A549 (cell line): ENCODE results near the gene KCNMA1. TPM values are rescaled to one million over a fixed set of nuclear protein-coding genes. Genes with fewer than 3 reads are reported as not detected.

ENCODE experiments used
- ATAC-seq, 2 experiments: fragments of 200-7000 bp in 1 of 2; fragments of >200 bp in 1 of 2; cut with Nextera tagmentation in 1 of 2; cut with Tn5 transposase in 1 of 2; 3 replicates each; pipeline versions ENCODE4 v1.8.0 to v1.9.1; 2018 to 2020; ENCODE audit warnings: mild to moderate bottlenecking in 1 of 2, moderate library complexity in 1 of 2
- CTCF ChIA-PET: fragments of 300-600 bp; sonication (Branson Sonifier 250); formaldehyde crosslinking; extraction: SDS; loops from one replicate; lab custom pipeline; 2021; ENCODE audit warnings: antibody characterized with exemption, inconsistent platforms; lab: Yijun Ruan, JAX
- POLR2A ChIA-PET: fragments of 350-600 bp; formaldehyde crosslinking; extraction: SDS; loops from one replicate; lab custom pipeline; 2021; ENCODE audit warnings: antibody characterized with exemption, inconsistent platforms; lab: Yijun Ruan, JAX
- DNase-seq, 2 experiments: peaks; one replicate each; pipeline versions ENCODE4 v3.0.0 to v3.0.0-alpha.2; 2011 to 2016; ENCODE audit warnings: low read depth in 1 of 2, low spot score in 1 of 2
- FAIRE-seq: peaks from 2 replicates; lab custom pipeline; 2011; peaks lifted over from hg19 to GRCh38; lab: Jason Lieb, UNC
- H3K27ac ChIP-seq, 2 experiments: fragments of >200 bp; sonication (Bioruptor Twin); formaldehyde crosslinking; 3 replicates each; pipeline ENCODE4 v1.5.1; 2016 to 2017
- H3K4me1 ChIP-seq: fragments of >200 bp; sonication (Bioruptor Twin); formaldehyde crosslinking; 3 replicates; pipeline ENCODE4 v1.6.1; 2016
- H3K4me2 ChIP-seq: fragments of >200 bp; sonication (Bioruptor Twin); formaldehyde crosslinking; 3 replicates; pipeline ENCODE4 v1.6.1; 2016
- H3K4me3 ChIP-seq: fragments of >200 bp; sonication (Bioruptor Twin); formaldehyde crosslinking; 3 replicates; pipeline ENCODE4 v1.5.1; 2016
- H3K9me3 ChIP-seq: fragments of >200 bp; sonication (Bioruptor Twin); formaldehyde crosslinking; 3 replicates; pipeline ENCODE4 v1.6.1; 2016
- BCL3 ChIP-seq: fragments of >200 bp; sonication (Bioruptor Twin); formaldehyde crosslinking; IDR thresholded peaks from 3 replicates; pipeline ENCODE4 v1.6.1; 2016
- BHLHE40 ChIP-seq: IDR thresholded peaks from 2 replicates; pipeline ENCODE4 v1.6.1; 2012; ENCODE audit warnings: low read depth, low read length, inconsistent platforms
- CTCF ChIP-seq: fragments of >200 bp; sonication (Bioruptor Twin); formaldehyde crosslinking; IDR thresholded peaks from 3 replicates; pipeline ENCODE4 v1.5.1; 2016
- E2F6 ChIP-seq: IDR thresholded peaks from 2 replicates; pipeline ENCODE4 v1.6.1; 2012; ENCODE audit warnings: low read depth, borderline replicate concordance
- EHMT2 ChIP-seq: fragments of 200-600 bp; sonication (generic); IDR thresholded peaks from 2 replicates; pipeline ENCODE4 v1.6.1; 2016; ENCODE audit warnings: antibody characterized with exemption, low read depth, mild to moderate bottlenecking, moderate library complexity
- ELK1 ChIP-seq: fragments of 150-350 bp; IDR thresholded peaks from 2 replicates; pipeline ENCODE4 v1.6.1; 2014; ENCODE audit warnings: low read depth, mild to moderate bottlenecking, low read length
- EP300 ChIP-seq, 2 experiments: fragments of >200 bp; sonication (Bioruptor Twin); formaldehyde crosslinking; IDR thresholded peaks; 2 replicates in 1 of 2; 3 replicates in 1 of 2; pipeline ENCODE4 v1.6.1; 2016 to 2017
- FOSB ChIP-seq: fragments of 250-450 bp; sonication (Bioruptor Pico); IDR thresholded peaks from 2 replicates; pipeline ENCODE4 v1.5.0; 2020; ENCODE audit warnings: mild to moderate bottlenecking, moderate library complexity
- HEYL ChIP-seq: fragments of 250-450 bp; sonication (Bioruptor Pico); IDR thresholded peaks from 2 replicates; pipeline ENCODE4 v1.8.0; 2021; ENCODE audit warnings: mild to moderate bottlenecking, moderate library complexity
- JUNB ChIP-seq: fragments of >200 bp; sonication (Bioruptor Twin); formaldehyde crosslinking; IDR thresholded peaks from 2 replicates; pipeline ENCODE4 v1.6.1; 2016
- KDM5A ChIP-seq: fragments of 200-600 bp; sonication (generic); IDR thresholded peaks from 2 replicates; pipeline ENCODE4 v1.6.1; 2016; ENCODE audit warnings: antibody characterized with exemption, mild to moderate bottlenecking
- MAFK ChIP-seq: fragments of 450-650 bp; IDR thresholded peaks from 2 replicates; pipeline ENCODE4 v1.6.1; 2014; ENCODE audit not compliant: partially characterized antibody
- MAZ ChIP-seq: fragments of 150-350 bp; IDR thresholded peaks from 2 replicates; pipeline ENCODE4 v1.6.1; 2014; ENCODE audit warnings: antibody characterized with exemption, low read depth, low read length, borderline replicate concordance
- MYC ChIP-seq: IDR thresholded peaks from 2 replicates; pipeline ENCODE4 v1.6.1; 2012; ENCODE audit warnings: mild to moderate bottlenecking, inconsistent platforms, low read length, improper control_type of control experiment, borderline replicate concordance
- PHF8 ChIP-seq: fragments of 200-600 bp; sonication (generic); IDR thresholded peaks from 2 replicates; pipeline ENCODE4 v1.6.1; 2016; ENCODE audit warnings: low read depth, mild to moderate bottlenecking, antibody characterized with exemption, moderate library complexity, borderline replicate concordance
- POLR2A ChIP-seq: IDR thresholded peaks from 2 replicates; pipeline ENCODE4 v1.6.1; 2012; ENCODE audit warnings: mild to moderate bottlenecking, low read length
- POLR2AphosphoS2 ChIP-seq: conservative IDR thresholded peaks from 2 replicates; pipeline ENCODE4 v1.6.1; 2012; ENCODE audit warnings: low read length, improper control_type of control experiment, inconsistent platforms
- RARB ChIP-seq: fragments of 250-450 bp; sonication (Bioruptor Pico); IDR thresholded peaks from 2 replicates; pipeline ENCODE4 v1.8.0; 2021; ENCODE audit warnings: mild to moderate bottlenecking, moderate library complexity
- TP53 ChIP-seq: fragments of 250-450 bp; sonication (Bioruptor Pico); IDR thresholded peaks from 2 replicates; pipeline ENCODE4 v1.5.0; 2021; ENCODE audit warnings: mild to moderate bottlenecking, moderate library complexity
- ZC3H11A ChIP-seq: fragments of 450-650 bp; IDR thresholded peaks from 2 replicates; pipeline ENCODE4 v1.6.1; 2014; ENCODE audit warnings: antibody characterized with exemption, mild to moderate bottlenecking
- WGBS: methylation state at CpG from one replicate; pipeline ENCODE4 v1.1.6; 2017; ENCODE audit errors: missing lambda C conversion rate; 5-methylcytosine and 5-hydroxymethylcytosine counted together
- polyA plus RNA-seq, 4 experiments: library from polyadenylated mRNA; depleted of rRNA in 3 of 4; stranded (reverse); fragments of >200 nt; fragmentation: RNase III in 1 of 4; extraction: RNeasy Plus Mini Kit Qiagen cat#74134 plus additional on column Dnase treatment in 1 of 4; gene quantifications; 2 replicates in 3 of 4; 3 replicates in 1 of 4; pipeline ENCODE4 v1.2.3, GENCODE V29; 2011 to 2017

Gene KCNMA1
- polyA plus RNA-seq, 2 of the 4 experiments (the other 2 are of a cell fraction) = 14.9 to 30.6 TPM

GRCh38 chr10:77649333-77650331 lies 12.0 kb upstream of the KCNMA1 start:
- 68% methylated on average over 7 of the region's 8 CpGs for WGBS
- POLR2A ChIA-PET = no interaction called here
- CTCF ChIA-PET = interaction anchor here (0.7 to 27.7 kb wide), 4 partner anchors 8 to 480 kb away, joined by 3 to 627 read pairs (median 4); no protein-coding TSS in a partner anchor
- TF ChIP-seq MYC (no peak), POLR2AphosphoS2 (no peak), ZC3H11A (no peak), EP300 (IDR thresholded peaks at IDR 0.05) (no peak), BHLHE40 (no peak)
- ATAC-seq (no peak), FAIRE-seq (no peak), DNase-seq (no peak)
- no peaks in the 10 kb centered on the region for H3K4me1 ChIP-seq
- no peak overlapping the region for H3K27ac ChIP-seq
- no peak overlapping the region for H3K4me2 ChIP-seq
- H3K9me3 ChIP-seq = peaks cover 19% of the 10 kb centered on the region; the same call in 2 of the 3 replicates
- no peak overlapping the region for H3K4me3 ChIP-seq

GRCh38 chr10:77648472-77648871 lies 10.9 kb upstream of the KCNMA1 start:
- H3K4me2 ChIP-seq = no peak overlapping the region
- no peaks in the 10 kb centered on the region for H3K4me1 ChIP-seq
- H3K9me3 ChIP-seq = peaks cover 19% of the 10 kb centered on the region
- no peak for FAIRE-seq
- no peak for DNase-seq
- ChIA-PET POLR2A (no interaction called here), CTCF (interaction anchor here (11.4 to 27.7 kb wide), 3 partner anchors 64 to 479 kb away, joined by 59 to 627 read pairs (median 169); no protein-coding TSS in a partner anchor)
- ATAC-seq = no peak
- H3K27ac ChIP-seq = no peak overlapping the region
- WGBS = 54% methylated on average over 1 of the region's 1 CpG
- no peak overlapping the region for H3K4me3 ChIP-seq
- TF ChIP-seq E2F6 = no peak
- TF ChIP-seq MAFK = no peak
- no peak for TF ChIP-seq BCL3
- TF ChIP-seq FOSB (CRISPR knock-in tag) = no peak
- no peak for TF ChIP-seq KDM5A
- TF ChIP-seq RARB (CRISPR knock-in tag) = no peak
- TF ChIP-seq POLR2A = no peak
- no peak for TF ChIP-seq MAZ
- no peak for TF ChIP-seq EHMT2
- TF ChIP-seq EP300 (IDR thresholded peaks at IDR 0.05) = no peak
- no peak for TF ChIP-seq PHF8
- no peak for TF ChIP-seq ELK1
- no peak for TF ChIP-seq HEYL (CRISPR knock-in tag)
- TF ChIP-seq CTCF = no peak
- TF ChIP-seq BHLHE40 = no peak
- no peak for TF ChIP-seq JUNB
- no peak for TF ChIP-seq TP53 (CRISPR knock-in tag)
